Stimulated activated naive CD8-positive, alpha-beta T cell treated with anti-CD3 and anti-CD28 coated beads, Interleukin-15, Interleukin-2, amounts not matched to agents 100 ng/mL and 50 ng/mL, for 24 hours (primary cell): ENCODE results near the gene LIG1.

Experiments
- H3K27ac Mint-ChIP-seq: one replicate; pipeline ENCODE4 v1.8.0; 2021; ENCODE audit warnings: mild to moderate bottlenecking, mixed read lengths
- H3K27me3 Mint-ChIP-seq: one replicate; pipeline ENCODE4 v1.8.0; 2021; ENCODE audit warnings: mixed read lengths
- H3K36me3 Mint-ChIP-seq: one replicate; pipeline ENCODE4 v1.8.0; 2021; ENCODE audit warnings: low read depth, mixed read lengths
- H3K4me1 Mint-ChIP-seq: one replicate; pipeline ENCODE4 v1.8.0; 2021; ENCODE audit warnings: low read depth, mixed read lengths
- H3K4me3 Mint-ChIP-seq: one replicate; pipeline ENCODE4 v1.8.0; 2021; ENCODE audit warnings: mild to moderate bottlenecking, mixed read lengths
- H3K9me3 Mint-ChIP-seq: one replicate; pipeline ENCODE4 v1.8.0; 2021; ENCODE audit warnings: mixed read lengths

Gene LIG1

DNA sequence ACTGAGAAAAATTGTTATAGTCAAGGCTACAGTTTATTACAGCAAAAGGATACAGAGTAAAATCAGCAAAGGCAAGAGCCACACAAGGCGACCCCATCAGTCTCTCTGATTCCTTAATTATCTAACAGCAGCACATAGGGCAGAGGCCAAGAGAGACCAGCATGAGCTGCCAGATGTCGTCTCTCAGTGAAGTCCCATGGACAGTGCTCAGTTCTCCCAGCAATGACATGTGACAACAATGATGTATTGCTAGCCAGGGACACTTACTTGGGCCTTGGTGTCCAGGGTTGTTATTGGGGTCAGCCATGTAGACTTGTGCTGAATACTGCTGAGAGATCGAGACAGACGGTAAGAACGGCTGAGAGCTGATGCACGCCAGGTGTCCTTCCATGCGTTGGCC lies 22.6 kb upstream of the LIG1 start:
- Mint-ChIP-seq H3K9me3 (no peaks in the 10 kb centered on the region), H3K36me3 (peaks cover 16% of the 10 kb centered on the region), H3K4me3 (no peak overlapping the region), H3K4me1 (no peaks in the 10 kb centered on the region), H3K27me3 (no peaks in the 10 kb centered on the region), H3K27ac (no peak overlapping the region)

GRCh38 chr19:48190885-48191284 lies 20.7 kb upstream of the LIG1 start:
- H3K36me3 Mint-ChIP-seq = peaks cover 18% of the 10 kb centered on the region
- no peaks in the 10 kb centered on the region for H3K27me3 Mint-ChIP-seq
- no peak overlapping the region for H3K27ac Mint-ChIP-seq
- H3K9me3 Mint-ChIP-seq = no peaks in the 10 kb centered on the region
- no peak overlapping the region for H3K4me3 Mint-ChIP-seq
- no peaks in the 10 kb centered on the region for H3K4me1 Mint-ChIP-seq

- peaks cover 18% of the 10 kb centered on the region for H3K36me3 Mint-ChIP-seq
- no peaks in the 10 kb centered on the region for H3K4me1 Mint-ChIP-seq
- no peak overlapping the region for H3K4me3 Mint-ChIP-seq
- H3K27me3 Mint-ChIP-seq = no peaks in the 10 kb centered on the region
- H3K9me3 Mint-ChIP-seq = no peaks in the 10 kb centered on the region
- H3K27ac Mint-ChIP-seq = no peak overlapping the region
Measured at GRCh38 chr19:48190288-48190884, 20.2 kb upstream of the LIG1 start.

GRCh38 chr19:48186541-48186991 lies 16.4 kb upstream of the LIG1 start:
- Mint-ChIP-seq H3K27ac (no peak overlapping the region), H3K4me1 (no peaks in the 10 kb centered on the region), H3K4me3 (no peak overlapping the region), H3K36me3 (peaks cover 32% of the 10 kb centered on the region), H3K9me3 (peaks cover 2% of the 10 kb centered on the region), H3K27me3 (no peaks in the 10 kb centered on the region)

GRCh38 chr19:48186015-48186414 lies 15.9 kb upstream of the LIG1 start:
- no peak overlapping the region for H3K27ac Mint-ChIP-seq
- no peaks in the 10 kb centered on the region for H3K4me1 Mint-ChIP-seq
- H3K27me3 Mint-ChIP-seq = no peaks in the 10 kb centered on the region
- H3K36me3 Mint-ChIP-seq = peaks cover 37% of the 10 kb centered on the region
- H3K9me3 Mint-ChIP-seq = peaks cover 7% of the 10 kb centered on the region
- H3K4me3 Mint-ChIP-seq = no peak overlapping the region

DNA sequence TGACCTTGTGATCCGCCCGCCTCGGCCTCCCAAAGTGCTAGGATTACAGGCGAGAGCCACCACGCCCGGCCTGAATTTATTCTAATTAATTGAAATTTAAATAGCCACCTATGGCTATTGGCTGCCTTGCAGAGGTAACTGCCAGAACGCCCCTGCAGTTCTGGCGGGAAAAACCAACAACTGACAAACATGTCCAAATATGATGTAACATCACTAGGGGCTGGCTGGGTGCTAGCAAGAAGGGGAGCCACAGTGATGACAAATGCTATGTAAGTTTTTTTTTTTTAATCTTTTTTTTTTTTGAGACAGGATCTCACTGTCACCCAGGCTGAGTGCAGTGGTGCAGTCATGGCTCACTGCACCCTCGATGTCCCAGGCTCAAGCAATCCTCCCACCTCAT lies 13.2 kb upstream of the LIG1 start:
- peaks cover 7% of the 10 kb centered on the region for H3K9me3 Mint-ChIP-seq
- no peak overlapping the region for H3K4me3 Mint-ChIP-seq
- no peaks in the 10 kb centered on the region for H3K4me1 Mint-ChIP-seq
- H3K27ac Mint-ChIP-seq = no peak overlapping the region
- H3K27me3 Mint-ChIP-seq = no peaks in the 10 kb centered on the region
- peaks cover 38% of the 10 kb centered on the region for H3K36me3 Mint-ChIP-seq

- Mint-ChIP-seq H3K27ac (no peak overlapping the region), H3K4me3 (no peak overlapping the region), H3K4me1 (no peaks in the 10 kb centered on the region), H3K36me3 (peaks cover 32% of the 10 kb centered on the region), H3K9me3 (peaks cover 7% of the 10 kb centered on the region), H3K27me3 (no peaks in the 10 kb centered on the region)
Measured at GRCh38 chr19:48182434-48182833, 12.3 kb upstream of the LIG1 start.

- H3K4me3 Mint-ChIP-seq = no peak overlapping the region
- peaks cover 7% of the 10 kb centered on the region for H3K9me3 Mint-ChIP-seq
- no peaks in the 10 kb centered on the region for H3K4me1 Mint-ChIP-seq
- peaks cover 38% of the 10 kb centered on the region for H3K36me3 Mint-ChIP-seq
- no peak overlapping the region for H3K27ac Mint-ChIP-seq
- H3K27me3 Mint-ChIP-seq = no peaks in the 10 kb centered on the region
Measured at GRCh38 chr19:48181505-48181904, 11.4 kb upstream of the LIG1 start.

DNA sequence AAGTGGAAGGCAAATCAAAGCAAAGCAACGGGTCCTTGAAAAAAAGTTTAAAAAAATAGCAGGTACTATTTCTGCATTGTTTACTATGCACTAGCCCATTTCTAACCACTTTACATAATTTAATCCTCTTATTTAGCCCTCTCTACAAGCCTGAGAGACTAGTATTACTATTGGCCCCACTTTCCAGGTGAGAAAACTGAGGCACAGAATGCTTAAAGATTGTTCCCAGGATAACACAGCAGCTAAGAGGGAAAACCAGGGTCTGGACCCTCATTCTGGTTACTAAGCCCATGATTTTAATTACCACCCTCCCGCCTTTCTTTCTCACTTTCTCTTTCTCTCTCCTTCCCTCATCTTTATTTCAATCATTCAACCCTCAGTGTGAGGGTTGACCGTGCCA lies 6.1 kb upstream of the LIG1 start:
- Mint-ChIP-seq H3K27ac (no peak overlapping the region), H3K36me3 (peaks cover 49% of the 10 kb centered on the region), H3K9me3 (peaks cover 1% of the 10 kb centered on the region), H3K4me3 (no peak overlapping the region), H3K27me3 (no peaks in the 10 kb centered on the region), H3K4me1 (peaks cover 3% of the 10 kb centered on the region)

DNA sequence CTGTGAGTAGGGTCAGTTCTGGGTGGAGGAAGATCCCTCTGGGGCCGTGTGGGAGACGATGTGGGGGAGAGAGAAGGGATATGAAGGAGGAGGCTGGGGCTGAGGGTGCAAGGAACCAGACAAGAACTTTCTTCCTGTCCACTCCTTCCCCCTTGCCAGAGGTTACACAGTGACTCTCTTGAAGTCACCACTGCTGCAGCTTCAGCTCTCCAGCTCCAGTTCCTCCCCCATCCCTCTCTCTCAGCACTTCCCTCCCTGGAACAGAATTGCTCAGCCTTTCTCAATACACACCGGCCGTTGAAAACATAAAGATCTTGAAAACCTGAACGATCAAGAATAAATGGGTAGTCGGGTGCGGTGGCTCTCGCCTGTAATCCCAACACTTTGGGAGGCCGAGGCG lies 5.4 kb upstream of the LIG1 start:
- H3K36me3 Mint-ChIP-seq = peaks cover 49% of the 10 kb centered on the region
- H3K4me3 Mint-ChIP-seq = no peak overlapping the region
- no peak overlapping the region for H3K27ac Mint-ChIP-seq
- no peaks in the 10 kb centered on the region for H3K9me3 Mint-ChIP-seq
- peaks cover 8% of the 10 kb centered on the region for H3K4me1 Mint-ChIP-seq
- no peaks in the 10 kb centered on the region for H3K27me3 Mint-ChIP-seq

DNA sequence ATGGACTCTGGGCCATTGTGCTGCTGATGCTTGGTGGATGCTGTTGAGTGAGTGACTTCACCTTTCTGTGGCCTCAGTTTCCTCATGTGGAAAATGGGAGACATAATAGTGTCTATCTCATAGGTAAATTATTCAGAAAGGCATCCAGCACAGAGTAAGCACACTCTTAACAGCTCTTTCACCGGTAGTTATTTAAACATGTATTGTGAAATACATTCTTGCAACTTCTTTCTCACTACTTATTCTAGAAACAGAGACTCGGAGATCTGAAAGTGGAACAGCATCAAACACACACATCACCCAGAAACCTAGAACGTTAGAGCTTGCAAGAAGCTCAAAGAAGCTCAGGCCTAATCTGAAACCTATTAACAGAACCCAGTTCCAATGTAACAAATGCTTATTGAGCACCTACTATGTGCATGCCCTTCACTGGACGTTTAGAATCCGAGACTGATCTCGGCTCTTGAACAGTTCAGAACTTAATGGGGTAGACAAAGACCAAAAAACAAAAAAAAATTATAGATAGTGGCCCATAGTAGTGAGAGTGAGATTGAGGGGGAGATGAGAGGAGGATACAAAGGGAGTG lies 4.4 kb upstream of the LIG1 start:
- no peak overlapping the region for H3K4me3 Mint-ChIP-seq
- no peaks in the 10 kb centered on the region for H3K27me3 Mint-ChIP-seq
- peaks cover 47% of the 10 kb centered on the region for H3K36me3 Mint-ChIP-seq
- H3K27ac Mint-ChIP-seq = peak overlapping the region; percentile 23
- peaks cover 9% of the 10 kb centered on the region for H3K4me1 Mint-ChIP-seq
- H3K9me3 Mint-ChIP-seq = no peaks in the 10 kb centered on the region

- H3K27me3 Mint-ChIP-seq = no peaks in the 10 kb centered on the region
- H3K27ac Mint-ChIP-seq = no peak overlapping the region
- peak overlapping the region; percentile 91 for H3K4me3 Mint-ChIP-seq
- no peaks in the 10 kb centered on the region for H3K9me3 Mint-ChIP-seq
- peaks cover 21% of the 10 kb centered on the region for H3K4me1 Mint-ChIP-seq
- peaks cover 32% of the 10 kb centered on the region for H3K36me3 Mint-ChIP-seq
Measured at GRCh38 chr19:48171710-48172109, 1.6 kb upstream of the LIG1 start.

DNA sequence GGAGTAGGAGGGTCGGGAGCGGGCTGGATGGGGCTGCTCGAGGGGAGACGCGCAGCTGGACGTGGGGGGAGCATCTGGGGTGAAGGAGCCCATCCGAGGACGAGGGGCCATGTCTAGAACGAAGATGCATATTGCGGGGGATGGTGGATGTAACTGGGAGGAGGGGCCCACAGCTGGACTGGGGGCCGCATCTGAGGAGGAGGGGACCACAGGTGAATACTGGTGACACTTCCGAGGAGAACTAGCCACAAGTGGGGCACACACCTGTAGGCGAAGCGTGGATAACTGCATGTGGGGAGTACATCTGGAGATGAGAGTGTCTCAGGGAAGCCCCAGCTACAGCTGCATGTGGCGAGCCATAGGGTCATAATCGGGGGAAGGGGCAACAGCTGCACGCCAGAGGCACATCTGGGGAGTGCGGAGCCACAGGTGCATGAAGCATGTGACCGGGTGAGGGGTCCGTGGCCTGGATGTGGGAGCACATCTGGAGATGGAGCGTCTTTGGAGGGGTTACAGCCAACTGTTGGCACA lies 738 bp upstream of the LIG1 start:
- H3K4me1 Mint-ChIP-seq = peaks cover 21% of the 10 kb centered on the region
- no peaks in the 10 kb centered on the region for H3K27me3 Mint-ChIP-seq
- no peaks in the 10 kb centered on the region for H3K9me3 Mint-ChIP-seq
- H3K36me3 Mint-ChIP-seq = peaks cover 32% of the 10 kb centered on the region
- peak overlapping the region; percentile 91 for H3K4me3 Mint-ChIP-seq
- H3K27ac Mint-ChIP-seq = peak overlapping the region; percentile 85

- no peaks in the 10 kb centered on the region for H3K27me3 Mint-ChIP-seq
- H3K4me3 Mint-ChIP-seq = peak overlapping the region; percentile 91
- peaks cover 31% of the 10 kb centered on the region for H3K36me3 Mint-ChIP-seq
- H3K27ac Mint-ChIP-seq = peak overlapping the region; percentile 97
- H3K4me1 Mint-ChIP-seq = peaks cover 21% of the 10 kb centered on the region
- no peaks in the 10 kb centered on the region for H3K9me3 Mint-ChIP-seq
Measured at GRCh38 chr19:48169578-48169938, 586 bp downstream of the LIG1 start.

GRCh38 chr19:48168689-48169088 lies 1.5 kb downstream of the LIG1 start:
- Mint-ChIP-seq H3K27me3 (no peaks in the 10 kb centered on the region), H3K27ac (peak overlapping the region; percentile 19), H3K36me3 (peaks cover 26% of the 10 kb centered on the region), H3K9me3 (no peaks in the 10 kb centered on the region), H3K4me3 (peak overlapping the region; percentile 91), H3K4me1 (peaks cover 21% of the 10 kb centered on the region)
